GM18861 (cell line): Measurements from ENCODE around the gene MARCHF3.
"Not testable (repeated sequence)": the region's sequence is repeated elsewhere in the genome, so short reads cannot be mapped to it uniquely, and the experiment has no call there.

Experiments
- ATAC-seq: cut with Tn5 transposase; IDR thresholded peaks from one replicate; pipeline ENCODE4 v1.9.1; 2021; ENCODE audit not compliant: unreplicated experiment

Gene MARCHF3

DNA sequence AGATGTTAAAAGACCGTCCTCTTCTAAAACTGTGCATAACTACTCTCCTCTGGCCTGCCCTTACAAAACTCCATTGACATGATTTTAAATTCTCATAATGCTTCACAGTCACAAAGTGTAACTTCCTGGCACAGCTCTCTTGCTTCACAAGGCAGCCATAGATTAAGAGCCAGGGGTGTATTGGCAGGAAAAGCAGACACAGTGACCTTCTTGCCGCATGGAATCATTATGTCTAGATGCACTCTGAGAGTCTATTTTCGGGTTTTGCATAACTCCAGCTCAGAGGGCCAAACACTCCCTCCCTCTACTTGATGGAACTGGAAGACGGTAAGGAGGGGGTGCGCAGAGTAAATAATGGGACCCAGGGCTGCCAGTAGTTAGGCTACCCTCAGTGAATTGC is 110.1 kb downstream of the MARCHF3 start:
- ATAC-seq, result no peak

DNA sequence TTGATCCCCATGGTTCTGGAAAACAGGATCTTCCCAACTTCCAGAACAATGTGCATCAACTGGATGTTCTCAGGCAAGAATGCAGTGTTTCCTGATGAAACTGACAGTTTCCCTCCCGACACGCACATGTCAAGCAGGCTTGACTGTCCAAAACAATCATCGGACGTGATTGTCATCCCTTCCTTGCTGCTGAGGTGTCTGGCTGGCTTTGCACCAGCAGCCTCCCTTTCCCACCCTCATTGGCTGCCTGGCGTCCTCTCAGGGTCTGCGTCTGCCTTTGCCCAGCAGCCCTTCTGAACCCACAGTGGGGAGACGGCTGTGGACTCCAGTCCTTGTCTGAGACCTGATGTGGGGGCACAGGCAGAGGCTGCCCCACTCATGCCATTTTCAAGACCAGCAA is 110.8 kb downstream of the MARCHF3 start:
- no peak for ATAC-seq

DNA sequence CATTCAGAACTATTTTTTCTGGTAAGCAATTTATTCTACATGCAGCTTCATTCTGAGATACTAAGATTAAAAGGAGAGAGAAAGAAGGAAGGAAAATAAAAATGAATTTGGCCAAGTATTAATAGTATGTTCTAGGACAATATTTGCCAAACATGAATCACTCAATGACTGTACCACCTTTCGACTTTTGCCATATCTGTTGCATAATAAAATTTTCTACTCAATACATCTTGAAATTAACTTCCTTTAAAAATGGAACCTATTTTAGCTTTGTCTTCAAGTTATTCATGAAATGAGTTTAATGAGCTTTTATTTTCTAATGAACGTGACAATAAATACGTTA is 111.8 kb downstream of the MARCHF3 start:
- ATAC-seq, result no peak

DNA sequence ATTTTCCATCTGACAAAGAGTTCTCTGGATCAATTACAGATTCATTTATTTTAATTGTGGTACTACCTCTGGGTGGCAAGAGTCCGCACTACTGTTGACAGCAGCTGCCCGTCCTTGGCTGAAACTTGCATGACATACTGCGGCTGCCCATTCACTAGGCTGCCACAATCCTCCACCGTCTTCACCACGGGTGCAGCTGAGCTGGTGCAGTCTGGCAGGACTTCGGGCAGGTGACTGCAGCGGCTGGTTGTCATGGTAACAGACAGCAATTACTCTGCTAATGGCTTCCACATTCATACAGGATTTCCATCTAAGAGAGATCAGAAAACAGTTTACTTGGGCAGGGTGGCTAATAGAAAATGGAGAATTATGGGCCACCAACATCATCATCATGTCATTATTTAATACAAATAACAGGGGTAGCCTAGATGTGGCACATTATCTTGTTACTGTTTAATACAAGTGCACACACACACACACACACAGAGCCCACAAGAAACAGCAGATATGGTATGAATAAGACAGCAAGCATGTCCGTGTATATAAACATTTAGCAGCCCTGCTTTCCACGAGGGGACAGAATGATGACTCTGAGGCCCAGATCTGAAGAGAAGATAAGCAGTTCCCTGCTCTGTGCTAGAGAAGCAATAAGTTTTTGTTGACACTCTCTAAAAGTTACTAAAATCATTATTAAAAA is 112.3 kb downstream of the MARCHF3 start:
- no peak for ATAC-seq

DNA sequence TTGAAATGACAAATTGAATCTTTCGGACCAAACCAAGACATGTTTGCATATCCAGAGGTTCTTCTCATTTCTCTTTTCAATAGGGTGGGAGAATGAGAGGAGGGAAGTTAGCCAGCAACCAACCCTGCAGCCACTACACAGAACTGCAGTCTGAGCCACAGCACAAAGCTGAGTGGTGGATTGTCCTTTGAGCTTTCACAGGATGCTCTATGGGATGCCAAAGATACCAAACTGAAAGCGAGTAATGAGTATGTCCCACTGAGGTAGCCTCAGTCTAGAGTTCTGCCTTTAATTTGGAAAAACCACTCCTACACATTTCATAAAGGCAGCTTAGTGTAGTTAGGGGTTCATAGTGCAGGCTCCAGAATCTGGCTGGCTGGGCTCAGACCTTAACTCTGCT is 114.9 kb downstream of the MARCHF3 start:
- no peak for ATAC-seq

DNA sequence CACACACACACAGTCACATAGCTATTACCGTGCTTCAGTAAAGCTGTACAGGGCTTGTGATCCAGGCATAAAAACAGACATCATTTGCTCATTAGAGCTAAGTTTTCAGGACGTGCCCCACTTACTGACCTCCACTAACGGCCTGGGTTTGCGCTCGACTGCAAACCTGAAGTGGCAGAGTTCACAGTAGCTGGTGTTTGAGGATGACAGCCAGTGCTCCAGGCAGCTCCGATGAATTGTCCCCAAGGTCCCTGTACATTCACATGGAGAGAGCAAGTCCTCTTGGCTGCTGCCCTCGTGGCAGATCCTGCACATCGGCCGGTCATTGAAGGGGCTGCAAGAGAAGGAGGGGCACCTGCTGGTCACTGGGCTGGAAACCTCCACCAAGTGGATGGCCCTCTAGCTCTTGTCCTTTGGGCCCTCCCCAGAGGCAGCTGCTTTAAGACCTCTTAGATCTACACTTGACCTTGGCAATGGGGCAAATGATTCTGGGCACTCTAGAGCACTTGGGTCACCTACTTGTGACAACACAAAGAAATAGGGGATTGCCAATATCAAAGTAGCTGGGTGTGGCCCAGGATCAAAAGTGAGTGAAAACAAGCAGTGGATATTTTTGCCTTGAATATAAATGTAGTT is 115.4 kb downstream of the MARCHF3 start:
- no peak for ATAC-seq

DNA sequence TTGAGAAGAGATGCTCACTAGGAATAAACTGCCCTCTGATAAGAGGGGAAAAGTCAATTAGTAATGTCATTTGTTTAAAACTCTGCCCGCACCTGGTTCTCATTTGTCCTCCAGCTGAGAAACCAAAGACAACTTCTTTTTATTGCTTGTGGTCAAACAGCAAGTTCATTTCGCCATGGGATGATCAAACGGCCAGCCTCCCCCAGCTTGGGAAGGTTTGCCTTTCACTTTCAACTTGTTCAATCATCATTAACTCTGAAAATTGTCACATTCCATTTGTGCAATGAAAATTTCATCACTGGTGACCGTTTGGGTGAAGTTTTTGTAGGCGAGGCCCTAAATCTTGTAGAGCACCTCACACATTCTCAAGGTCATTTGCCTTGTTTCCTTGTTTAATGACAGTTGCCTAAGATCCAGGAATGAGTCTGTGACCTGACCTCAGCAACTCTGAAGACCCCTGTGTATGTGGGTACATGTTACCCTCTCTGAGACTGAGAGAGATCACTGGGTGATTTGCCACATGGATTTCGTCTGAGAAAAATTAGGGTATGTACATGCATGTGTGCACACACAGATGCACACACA is 117.7 kb downstream of the MARCHF3 start:
- ATAC-seq, result no peak

DNA sequence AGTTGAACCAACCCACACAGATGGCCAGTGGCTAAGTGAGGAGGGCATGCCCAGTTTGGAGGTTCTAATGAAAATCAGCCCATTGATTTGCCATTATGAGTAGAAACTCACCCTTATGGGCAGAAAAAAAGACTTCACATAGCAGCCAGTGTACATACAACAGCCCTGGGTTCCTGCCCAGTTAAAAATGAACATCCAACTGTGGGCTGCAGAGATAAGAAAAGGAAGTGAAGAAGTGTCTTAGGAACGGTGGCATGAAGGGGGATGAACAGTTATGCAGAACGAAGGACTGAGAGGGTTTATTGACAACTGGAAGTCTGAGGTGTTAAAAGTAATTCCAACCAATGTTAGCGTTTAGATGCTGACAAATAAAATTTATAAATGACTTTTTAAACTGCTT is 118.4 kb downstream of the MARCHF3 start:
- no peak for ATAC-seq

DNA sequence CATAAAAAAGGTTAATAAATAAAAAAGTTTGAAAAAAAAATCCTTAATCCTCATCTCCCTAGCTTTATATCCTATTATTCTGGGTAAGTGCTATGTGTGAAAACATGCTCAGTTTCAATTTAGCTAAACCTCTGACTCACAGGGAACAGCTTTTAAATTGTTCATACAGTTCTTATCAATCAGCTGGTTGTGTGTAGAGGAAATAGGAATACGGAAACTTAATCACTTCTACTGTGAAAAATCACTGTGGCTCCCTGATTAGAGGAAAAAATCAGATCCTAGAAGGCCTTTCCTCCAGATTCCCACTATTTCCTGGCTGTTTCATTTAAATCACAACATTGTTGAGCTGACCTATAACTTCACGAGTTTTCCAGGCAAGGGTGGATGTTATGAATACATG is 120.5 kb downstream of the MARCHF3 start:
- no peak for ATAC-seq

DNA sequence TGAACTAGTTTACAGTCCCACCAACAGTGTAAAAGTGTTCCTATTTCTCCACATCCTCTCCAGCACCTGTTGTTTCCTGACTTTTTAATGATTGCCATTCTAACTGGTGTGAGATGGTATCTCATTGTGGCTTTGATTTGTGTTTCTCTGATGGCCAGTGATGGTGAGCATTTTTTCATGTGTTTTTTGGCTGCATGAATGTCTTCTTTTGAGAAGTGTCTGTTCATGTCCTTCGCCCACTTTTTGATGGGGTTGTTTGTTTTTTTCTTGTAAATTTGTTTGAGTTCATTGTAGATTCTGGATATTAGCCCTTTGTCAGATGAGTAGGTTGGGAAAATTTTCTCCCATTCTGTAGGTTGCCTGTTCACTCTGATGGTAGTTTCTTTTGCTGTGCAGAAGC is 126.0 kb downstream of the MARCHF3 start:
- not testable (repeated sequence) for ATAC-seq

DNA sequence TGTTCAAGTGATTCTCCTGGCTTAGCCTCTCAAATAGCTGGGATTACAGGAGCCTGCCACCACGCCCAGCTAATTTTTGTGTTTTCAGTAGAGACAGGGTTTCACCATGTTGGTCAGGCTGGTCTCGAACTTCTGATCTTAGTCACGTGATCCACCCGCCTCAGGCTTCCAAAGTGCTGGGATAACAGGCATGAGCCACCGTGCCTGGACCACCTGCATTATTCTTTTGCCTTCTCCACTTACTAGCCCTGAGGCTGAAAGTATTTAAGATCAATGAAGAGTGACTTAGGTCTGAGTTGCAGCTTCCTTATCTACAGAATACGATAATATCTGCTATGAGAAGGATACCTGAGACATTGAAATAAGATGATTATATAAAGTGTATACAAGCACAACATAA is 129.6 kb downstream of the MARCHF3 start:
- ATAC-seq, result no peak

DNA sequence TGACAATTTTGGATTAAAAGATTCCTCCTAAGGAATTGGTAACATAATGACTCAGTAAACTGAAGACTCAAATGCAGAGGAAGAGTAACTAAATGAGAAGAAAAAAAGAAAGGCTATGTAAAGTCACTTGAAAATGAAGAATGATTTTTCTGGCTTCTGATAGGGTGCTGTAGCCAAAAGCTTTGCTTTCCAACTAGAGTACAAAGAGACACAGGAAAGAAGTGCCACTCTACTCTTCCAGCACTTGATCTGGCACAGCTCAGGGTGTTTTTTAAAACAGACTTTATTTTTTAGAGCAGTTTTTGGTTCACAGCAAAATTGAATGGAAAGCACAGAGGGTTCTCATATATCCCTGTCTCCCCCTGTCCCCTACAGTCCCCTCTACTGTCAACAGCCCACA is 130.9 kb downstream of the MARCHF3 start:
- ATAC-seq, result no peak

DNA sequence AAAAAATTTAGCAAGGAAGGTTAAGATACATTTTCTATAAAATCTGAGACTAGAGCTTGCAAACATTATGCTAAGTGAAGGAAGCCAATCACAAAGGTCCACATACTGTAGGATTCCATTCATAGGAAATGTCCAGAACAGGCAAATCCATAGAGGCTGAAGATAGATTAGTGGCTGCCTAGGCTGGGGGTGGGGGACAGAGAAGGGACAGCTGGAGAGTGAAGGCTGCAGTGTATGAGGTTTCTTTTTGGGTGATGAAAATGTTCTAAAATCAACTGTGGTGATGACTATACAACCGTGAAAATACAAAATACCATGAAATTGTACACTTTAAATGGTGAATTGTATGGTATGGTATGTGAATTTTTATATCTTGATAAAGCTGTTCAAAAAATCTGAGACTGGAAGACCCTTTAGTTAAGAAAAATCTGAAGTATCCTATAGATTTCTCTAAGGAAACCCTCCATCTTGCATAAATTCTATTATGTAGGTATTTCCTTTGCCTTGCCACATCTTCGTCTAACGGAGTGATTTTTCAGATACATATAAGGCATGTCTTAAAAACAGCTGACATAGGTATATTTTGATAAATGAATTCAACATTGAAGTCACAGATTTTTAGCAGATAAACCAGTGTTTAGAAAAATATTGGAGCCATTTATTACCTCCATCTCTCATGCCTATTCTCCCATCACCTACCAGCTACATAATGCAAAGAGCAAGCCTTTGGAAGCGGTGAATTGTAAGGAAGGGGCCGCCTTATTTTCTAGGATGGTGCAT is 132.3 kb downstream of the MARCHF3 start:
- no peak for ATAC-seq

DNA sequence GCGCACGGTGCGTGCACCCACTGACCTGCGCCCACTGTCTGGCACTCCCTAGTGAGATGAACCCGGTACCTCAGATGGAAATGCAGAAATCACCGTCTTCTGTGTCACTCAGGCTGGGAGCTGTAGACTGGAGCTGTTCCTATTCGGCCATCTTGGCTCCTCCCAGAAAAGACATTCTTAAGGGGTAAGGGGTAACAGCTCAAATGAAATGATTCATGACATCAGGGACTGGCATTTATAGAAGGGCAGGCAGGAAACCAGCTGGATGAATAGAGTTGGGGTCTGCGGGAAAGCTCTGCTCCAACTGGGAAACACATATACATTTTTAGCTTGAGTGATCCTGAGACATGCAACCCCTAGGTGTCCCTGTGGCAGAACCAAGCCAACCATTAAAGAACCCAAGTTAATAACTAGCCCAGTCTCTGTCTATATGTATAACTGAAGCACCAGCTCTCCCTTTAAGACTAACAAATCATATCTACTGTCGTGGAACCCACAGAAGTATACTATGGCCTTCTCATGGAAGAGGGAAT is 134.1 kb downstream of the MARCHF3 start:
- ATAC-seq, result no peak

DNA sequence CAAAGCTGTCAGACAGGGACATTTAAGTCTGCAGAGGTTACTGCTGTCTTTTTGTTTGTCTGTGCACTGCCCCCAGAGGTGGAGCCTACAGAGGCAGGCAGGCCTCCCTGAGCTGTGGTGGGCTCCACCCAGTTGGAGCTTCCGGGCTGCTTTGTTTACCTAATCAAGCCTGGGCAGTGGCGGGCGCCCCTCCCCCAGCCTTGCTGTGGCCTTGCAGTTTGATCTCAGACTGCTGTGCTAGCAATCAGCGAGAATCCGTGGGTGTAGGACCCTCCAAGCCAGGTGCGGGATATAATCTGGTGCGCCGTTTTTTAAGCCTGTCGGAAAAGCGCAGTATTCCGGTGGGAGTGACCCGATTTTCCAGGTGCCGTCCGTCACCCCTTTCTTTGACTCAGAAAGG is 134.6 kb downstream of the MARCHF3 start:
- ATAC-seq, result not testable (repeated sequence)

DNA sequence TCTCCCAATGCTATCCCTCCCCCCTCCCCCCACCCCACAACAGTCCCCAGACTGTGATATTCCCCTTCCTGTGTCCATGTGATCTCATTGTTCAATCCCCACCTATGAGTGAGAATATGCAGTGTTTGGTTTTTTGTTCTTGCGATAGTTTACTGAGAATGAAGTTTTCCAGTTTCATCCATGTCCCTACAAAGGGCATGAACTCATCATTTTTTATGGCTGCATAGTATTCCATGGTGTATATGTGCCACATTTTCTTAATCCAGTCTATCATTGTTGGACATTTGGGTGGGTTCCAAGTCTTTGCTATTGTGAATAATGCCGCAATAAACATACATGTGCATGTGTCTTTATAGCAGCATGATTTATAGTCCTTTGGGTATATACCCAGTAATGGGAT is 139.9 kb downstream of the MARCHF3 start:
- not testable (repeated sequence) for ATAC-seq

DNA sequence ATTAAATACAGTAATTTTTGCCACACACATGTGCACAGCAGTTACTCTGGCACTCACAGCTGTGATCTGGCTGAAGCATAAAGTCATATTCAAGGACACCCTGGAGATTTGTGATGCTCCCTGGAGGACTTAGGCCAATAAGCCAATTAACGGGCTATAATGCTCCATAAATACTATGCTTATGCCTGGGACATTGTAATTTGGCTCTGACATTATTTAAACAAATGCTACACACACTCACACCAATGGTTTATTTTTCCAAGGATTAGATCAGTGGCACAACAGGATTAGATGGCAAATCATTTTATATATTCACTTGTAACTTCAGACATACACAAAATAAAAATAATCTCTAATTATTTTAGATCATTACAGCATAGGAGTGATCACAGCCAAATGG is 142.2 kb downstream of the MARCHF3 start:
- no peak for ATAC-seq

DNA sequence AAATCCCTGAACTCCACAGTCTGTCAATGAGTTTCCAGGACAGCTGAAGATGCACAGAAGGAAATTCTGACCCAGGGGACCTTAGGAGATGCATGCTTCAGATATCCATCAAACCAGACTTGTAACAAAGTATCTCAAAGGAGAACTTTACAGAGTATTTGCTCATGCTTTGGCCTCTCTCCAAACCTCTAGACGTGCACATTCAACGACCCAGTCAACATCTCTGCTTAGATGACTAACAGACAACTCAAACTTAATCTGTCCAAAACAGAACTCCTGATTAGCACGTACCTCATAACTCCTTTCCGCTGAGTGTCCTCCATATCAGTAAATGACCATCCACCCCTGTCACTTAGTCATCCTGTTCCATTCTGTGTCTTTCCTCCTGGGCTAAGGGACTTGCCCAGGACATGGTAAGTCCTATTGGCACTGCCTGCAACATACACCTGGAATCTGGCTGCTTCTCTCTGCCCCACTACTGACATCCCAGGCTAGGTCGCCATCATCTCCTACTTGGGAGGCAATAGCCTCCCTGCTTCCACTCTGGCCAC is 146.0 kb downstream of the MARCHF3 start:
- no peak for ATAC-seq

DNA sequence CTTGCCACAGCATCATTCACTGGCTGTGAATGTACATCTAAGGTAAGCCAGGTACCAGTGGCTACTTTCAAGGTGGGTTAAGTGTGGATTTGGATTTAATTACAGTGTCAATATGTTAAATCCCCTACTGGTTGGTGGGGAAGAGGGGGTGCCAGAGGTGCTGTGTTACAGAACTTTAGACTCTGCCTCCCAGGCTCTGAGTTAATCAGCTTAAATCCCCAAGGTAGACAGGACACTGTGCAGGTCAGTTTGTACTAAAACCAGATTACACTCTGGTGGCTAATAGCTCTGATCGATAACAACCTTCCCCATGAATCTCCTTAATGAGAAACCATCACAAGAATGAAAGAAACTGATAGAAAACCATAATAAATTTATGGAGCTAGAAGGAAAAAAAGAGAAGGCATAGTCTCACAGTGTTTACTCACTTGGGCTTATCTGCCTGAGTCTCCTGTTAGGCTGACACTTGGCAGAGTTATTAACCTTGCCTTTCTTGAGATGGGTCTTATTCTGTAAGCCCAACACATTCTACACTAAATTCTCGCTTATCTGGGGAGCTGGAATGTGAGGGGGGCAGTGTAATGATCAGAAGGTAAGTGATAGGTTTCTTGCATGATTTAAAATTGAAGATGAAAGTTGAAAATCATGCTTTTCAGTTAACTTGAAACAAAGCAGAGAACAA is 146.7 kb downstream of the MARCHF3 start:
- no peak for ATAC-seq

DNA sequence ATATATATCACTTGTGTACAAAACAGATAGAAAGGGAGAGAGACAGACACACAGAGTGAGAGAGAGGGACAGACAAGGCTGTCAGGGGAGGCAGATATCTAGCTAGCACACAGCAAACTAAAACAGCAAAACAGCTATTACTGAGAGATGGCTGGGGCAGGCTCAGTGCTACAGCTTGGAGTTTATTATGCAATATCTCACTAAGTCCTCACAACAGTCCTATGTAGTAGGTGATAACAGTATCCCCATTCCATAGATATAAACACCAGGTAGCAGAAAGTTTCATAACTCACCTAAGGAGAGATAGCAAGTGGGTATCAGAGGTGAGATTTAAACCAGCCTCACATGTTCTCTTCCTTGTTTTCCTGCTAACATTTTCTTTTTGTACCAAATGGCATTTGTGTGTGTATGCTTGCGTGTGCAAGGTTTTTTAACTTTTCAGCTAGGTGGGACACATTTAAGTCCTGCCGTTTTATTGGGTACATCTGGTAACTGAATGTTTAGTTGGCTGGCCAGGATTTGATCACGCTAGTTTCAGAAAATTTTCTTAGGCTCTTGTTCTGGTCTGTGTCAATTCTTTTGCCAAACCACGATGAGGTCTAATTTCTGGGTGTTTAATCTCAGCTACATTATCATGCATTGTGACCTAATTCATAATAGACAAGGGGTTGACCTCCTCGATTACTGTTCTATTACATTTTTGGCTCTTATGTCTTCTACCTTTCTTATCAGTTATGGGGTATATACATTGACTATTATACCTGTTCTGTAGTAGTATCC is 148.3 kb downstream of the MARCHF3 start:
- ATAC-seq, result no peak
